Neural crest cell (in vitro differentiated cells): ENCODE data around the gene NEB. TPM values are rescaled to one million over a fixed set of nuclear protein-coding genes. Genes with fewer than 3 reads are reported as not detected.

ENCODE experiments used
- DNase-seq: peaks from one replicate; pipeline ENCODE4 v3.0.0; 2021; ENCODE audit warnings: low read depth, mixed read lengths, low spot score
- H3K27ac Mint-ChIP-seq: one replicate; pipeline ENCODE4 v1.8.0; 2021; ENCODE audit warnings: mild to moderate bottlenecking, mixed read lengths; ENCODE audit not compliant: unreplicated experiment
- H3K27me3 Mint-ChIP-seq: 2 replicates; pipeline ENCODE4 v1.8.0; 2021; ENCODE audit warnings: low read depth, mild to moderate bottlenecking, mixed read lengths
- H3K36me3 Mint-ChIP-seq: 2 replicates; pipeline ENCODE4 v1.8.0; 2021; ENCODE audit warnings: low read depth, mild to moderate bottlenecking, mixed read lengths
- H3K4me1 Mint-ChIP-seq: 2 replicates; pipeline ENCODE4 v1.8.0; 2021; ENCODE audit warnings: mixed read lengths
- H3K4me3 Mint-ChIP-seq: one replicate; pipeline ENCODE4 v1.8.0; 2021; ENCODE audit warnings: mild to moderate bottlenecking, mixed read lengths
- H3K9me3 Mint-ChIP-seq: 2 replicates; pipeline ENCODE4 v1.8.0; 2021; ENCODE audit warnings: mixed read lengths
- total RNA-seq: library from RNA; stranded (reverse); gene quantifications from 2 replicates; pipeline ENCODE4 v1.2.1, GENCODE V29; 2021
- TF ChIP-seq, protein P1 (sequence below): fragments of 200-600 bp; sonication (generic); conservative IDR thresholded peaks from 2 replicates; pipeline ENCODE4 v1.5.0; 2021; ENCODE audit warnings: antibody characterized with exemption, mild to moderate bottlenecking

NEB gene
- total RNA-seq, 1 donor from 2014 or later = 0.77 TPM

DNA sequence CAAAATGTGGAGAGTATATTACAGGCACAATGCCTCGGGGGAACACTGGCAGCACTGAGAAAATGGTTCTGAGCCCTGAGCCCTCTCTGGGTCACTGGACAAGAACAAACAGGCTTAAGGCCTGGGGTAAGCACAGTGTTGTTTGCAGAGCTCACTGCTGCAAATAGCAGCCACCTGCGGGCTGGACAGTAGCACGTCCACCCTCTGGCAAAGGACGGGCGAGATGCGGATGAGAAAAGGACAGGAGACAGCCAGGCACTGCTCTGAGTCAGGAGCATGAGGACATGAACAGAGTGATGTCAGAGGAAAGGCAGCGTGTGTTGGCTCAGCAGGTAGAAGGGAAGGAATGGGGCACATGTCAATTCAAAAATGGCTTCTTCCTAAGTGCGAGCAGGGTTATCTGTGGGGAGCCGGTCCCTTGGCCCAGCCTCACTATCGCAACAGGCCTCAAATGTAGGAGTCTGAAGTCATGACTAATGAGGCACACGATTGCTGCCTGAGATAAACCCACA, 25.9 kb upstream of the NEB start:
- H3K27ac Mint-ChIP-seq = no peak overlapping the region
- no peak for DNase-seq
- H3K36me3 Mint-ChIP-seq = peaks cover 3% of the 10 kb centered on the region

DNA sequence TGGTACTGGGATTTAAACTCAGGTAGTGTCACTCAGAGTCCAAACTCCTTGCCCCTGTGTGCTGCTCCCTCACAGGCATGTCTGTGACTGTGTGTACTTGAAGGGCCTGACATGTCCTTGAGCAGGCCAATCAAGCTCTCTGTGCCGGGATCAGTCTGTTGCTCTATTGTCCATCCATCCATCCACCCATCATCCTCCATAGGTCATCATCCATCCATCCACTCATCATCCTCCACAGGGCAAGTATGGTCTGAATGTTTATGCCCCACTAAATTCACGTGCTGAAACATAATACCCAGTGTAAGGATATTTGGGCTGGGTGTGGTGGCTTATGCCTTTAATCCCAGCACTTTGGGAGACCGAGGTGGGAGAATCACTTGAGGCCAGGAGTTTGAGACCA, 24.5 kb upstream of the NEB start:
- Mint-ChIP-seq H3K4me3 (no peak overlapping the region), H3K9me3 (no peaks in the 10 kb centered on the region), H3K36me3 (no peaks in the 10 kb centered on the region), H3K27me3 (no peaks in the 10 kb centered on the region), H3K27ac (no peak overlapping the region), H3K4me1 (peaks cover 6% of the 10 kb centered on the region)
- TF ChIP-seq, protein P1, sequence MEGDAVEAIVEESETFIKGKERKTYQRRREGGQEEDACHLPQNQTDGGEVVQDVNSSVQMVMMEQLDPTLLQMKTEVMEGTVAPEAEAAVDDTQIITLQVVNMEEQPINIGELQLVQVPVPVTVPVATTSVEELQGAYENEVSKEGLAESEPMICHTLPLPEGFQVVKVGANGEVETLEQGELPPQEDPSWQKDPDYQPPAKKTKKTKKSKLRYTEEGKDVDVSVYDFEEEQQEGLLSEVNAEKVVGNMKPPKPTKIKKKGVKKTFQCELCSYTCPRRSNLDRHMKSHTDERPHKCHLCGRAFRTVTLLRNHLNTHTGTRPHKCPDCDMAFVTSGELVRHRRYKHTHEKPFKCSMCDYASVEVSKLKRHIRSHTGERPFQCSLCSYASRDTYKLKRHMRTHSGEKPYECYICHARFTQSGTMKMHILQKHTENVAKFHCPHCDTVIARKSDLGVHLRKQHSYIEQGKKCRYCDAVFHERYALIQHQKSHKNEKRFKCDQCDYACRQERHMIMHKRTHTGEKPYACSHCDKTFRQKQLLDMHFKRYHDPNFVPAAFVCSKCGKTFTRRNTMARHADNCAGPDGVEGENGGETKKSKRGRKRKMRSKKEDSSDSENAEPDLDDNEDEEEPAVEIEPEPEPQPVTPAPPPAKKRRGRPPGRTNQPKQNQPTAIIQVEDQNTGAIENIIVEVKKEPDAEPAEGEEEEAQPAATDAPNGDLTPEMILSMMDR = no peak
- no peak for DNase-seq

More for the DNA sequence above, 25.9 kb upstream of the NEB start:
- Mint-ChIP-seq H3K27me3 (no peaks in the 10 kb centered on the region), H3K4me1 (peaks cover 6% of the 10 kb centered on the region), H3K4me3 (no peak overlapping the region), H3K9me3 (no peaks in the 10 kb centered on the region)
- TF ChIP-seq, protein P1 = no peak

DNA sequence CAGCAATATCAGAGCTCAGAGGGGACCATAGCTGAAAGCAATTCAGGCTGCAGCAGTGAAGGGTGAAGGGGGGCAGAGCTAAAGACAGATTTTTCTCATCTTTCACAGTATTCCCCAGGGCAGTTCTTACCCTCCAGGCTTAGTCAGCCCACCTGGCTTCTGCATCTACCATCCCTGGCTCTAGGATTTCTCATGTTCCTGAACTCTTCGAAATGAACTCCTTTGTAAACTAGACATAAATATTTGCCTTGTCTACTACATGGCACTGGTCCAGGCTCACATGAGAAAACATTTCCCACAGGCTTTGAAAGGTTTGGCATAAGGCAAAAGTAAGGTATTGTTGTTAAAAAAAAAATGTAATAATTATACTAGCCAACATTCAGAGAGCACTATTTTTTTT, 23.6 kb upstream of the NEB start:
- no peak for DNase-seq
- TF ChIP-seq, protein P1 = no peak
- H3K27me3 Mint-ChIP-seq = no peaks in the 10 kb centered on the region
- peaks cover 6% of the 10 kb centered on the region for H3K4me1 Mint-ChIP-seq
- H3K27ac Mint-ChIP-seq = no peak overlapping the region
- H3K9me3 Mint-ChIP-seq = no peaks in the 10 kb centered on the region
- H3K36me3 Mint-ChIP-seq = no peaks in the 10 kb centered on the region
- no peak overlapping the region for H3K4me3 Mint-ChIP-seq

DNA sequence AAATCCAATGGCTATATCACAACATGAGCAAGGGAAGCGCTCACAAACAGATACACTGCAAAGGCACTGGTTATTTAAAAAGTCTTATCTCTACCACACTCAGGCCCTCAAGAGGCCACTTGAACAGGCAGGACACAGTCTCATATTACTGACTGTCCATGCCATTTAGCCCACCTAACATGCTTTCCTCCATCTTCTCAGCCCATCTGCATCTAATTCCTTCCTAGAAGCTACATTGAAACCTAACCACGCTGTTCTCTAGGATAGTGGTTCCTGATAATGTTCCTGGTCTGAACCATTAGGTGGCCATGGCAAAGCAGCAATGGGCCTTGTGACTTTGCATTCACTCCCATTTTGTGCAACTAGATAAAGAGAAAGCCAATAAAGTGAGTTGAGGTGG, 22.5 kb upstream of the NEB start:
- no peaks in the 10 kb centered on the region for H3K9me3 Mint-ChIP-seq
- no peak for DNase-seq
- no peak overlapping the region for H3K4me3 Mint-ChIP-seq
- H3K27me3 Mint-ChIP-seq = no peaks in the 10 kb centered on the region
- no peaks in the 10 kb centered on the region for H3K36me3 Mint-ChIP-seq
- TF ChIP-seq, protein P1 = no peak
- H3K4me1 Mint-ChIP-seq = peaks cover 6% of the 10 kb centered on the region
- H3K27ac Mint-ChIP-seq = no peak overlapping the region

DNA sequence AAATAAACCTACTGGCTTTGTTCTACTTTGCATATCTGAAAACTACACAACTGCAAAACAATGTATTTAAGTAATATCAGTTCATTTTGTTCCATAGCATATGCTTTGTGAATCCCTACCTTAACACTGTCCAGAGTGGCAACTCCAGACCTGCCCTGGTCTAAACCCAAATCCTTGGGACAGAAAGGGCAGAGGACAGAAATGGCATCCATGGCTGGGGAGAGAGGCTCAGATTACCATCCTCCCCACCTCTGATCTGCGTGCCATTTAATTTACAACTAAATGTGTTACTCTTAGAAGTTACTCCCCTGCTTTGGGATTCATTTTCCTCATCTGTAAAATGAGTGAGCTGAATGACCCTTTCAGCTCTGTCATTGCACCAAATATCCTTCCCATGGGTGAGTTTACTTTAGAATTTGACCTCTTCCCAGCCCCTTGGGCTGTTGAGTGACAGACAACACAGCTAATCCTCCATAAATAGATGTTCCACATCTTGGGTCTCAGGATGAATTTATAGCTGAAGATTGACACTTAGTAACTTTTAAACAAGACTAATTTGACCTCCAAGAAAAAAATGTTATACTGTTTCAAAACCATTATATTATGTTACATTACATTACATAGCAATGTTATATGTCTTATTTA, 20.1 kb upstream of the NEB start:
- Mint-ChIP-seq H3K27ac (no peak overlapping the region), H3K36me3 (peaks cover 2% of the 10 kb centered on the region), H3K4me3 (no peak overlapping the region), H3K9me3 (peaks cover 2% of the 10 kb centered on the region), H3K4me1 (no peaks in the 10 kb centered on the region), H3K27me3 (no peaks in the 10 kb centered on the region)
- TF ChIP-seq, protein P1 = no peak
- DNase-seq = no peak
